Liver (tissue), 9 donors: ENCODE results near the gene PRSS12. TPM values are rescaled to one million over a fixed set of nuclear protein-coding genes. Genes with fewer than 3 reads are reported as not detected.

Experiments
- DNase-seq: peaks from one replicate; pipeline ENCODE4 v3.0.0-alpha.2; 2017; ENCODE audit warnings: low spot score
- H3K27ac ChIP-seq, 2 donors: one replicate each; pipeline ENCODE4 v1.7.0; 2013; ENCODE audit warnings: inconsistent platforms in 2 of 2, low read length in 2 of 2, control low read depth in 1 of 2, low read depth in 1 of 2, mild to moderate bottlenecking in 1 of 2
- H3K27me3 ChIP-seq, 4 donors: one replicate each; pipeline versions ENCODE4 v1.6.1 to v1.7.0; 2013; ENCODE audit warnings: low read length in 3 of 4, inconsistent platforms in 1 of 4, mild to moderate bottlenecking in 1 of 4, moderate library complexity in 1 of 4; ENCODE audit not compliant: control insufficient read depth in 4 of 4, insufficient read depth in 4 of 4
- H3K36me3 ChIP-seq, 4 donors: one replicate each; pipeline versions ENCODE4 v1.6.1 to v1.7.0; 2013; ENCODE audit warnings: low read length in 3 of 4, mild to moderate bottlenecking in 3 of 4, low read depth in 1 of 4, moderate library complexity in 1 of 4; ENCODE audit not compliant: control insufficient read depth in 4 of 4, insufficient read depth in 3 of 4
- H3K4me1 ChIP-seq, 4 donors: one replicate each; pipeline versions ENCODE4 v1.6.1 to v1.7.0; 2013; ENCODE audit warnings: low read length in 3 of 4, mild to moderate bottlenecking in 3 of 4, moderate library complexity in 1 of 4; ENCODE audit not compliant: control insufficient read depth in 4 of 4, insufficient read depth in 4 of 4
- H3K4me3 ChIP-seq, 3 donors: one replicate each; pipeline versions ENCODE4 v1.6.1 to v1.7.0; 2013; ENCODE audit warnings: low read length in 3 of 3, control low read depth in 1 of 3, low read depth in 1 of 3, mild to moderate bottlenecking in 1 of 3
- H3K9ac ChIP-seq, 2 donors: one replicate each; pipeline ENCODE4 v1.7.0; 2013; ENCODE audit warnings: low read length in 2 of 2, mild to moderate bottlenecking in 2 of 2, moderate library complexity in 2 of 2, control low read depth in 1 of 2, low read depth in 1 of 2
- H3K9me3 ChIP-seq, 4 donors: one replicate each; pipeline versions ENCODE4 v1.6.1 to v1.7.0; 2013; ENCODE audit warnings: low read length in 3 of 4; ENCODE audit not compliant: control insufficient read depth in 4 of 4
- CTCF ChIP-seq: fragments of 150-350 bp; IDR thresholded peaks from 2 replicates; pipeline ENCODE4 v1.5.1; 2017; ENCODE audit warnings: improper control_type of control experiment, low read depth, low read length; ENCODE audit not compliant: missing input control
- EGR1 ChIP-seq, 2 donors: IDR thresholded peaks; 2 replicates each; pipeline ENCODE4 v1.6.1; 2016 to 2018; ENCODE audit warnings: antibody characterized with exemption in 2 of 2, low read depth in 2 of 2
- FOXA1 ChIP-seq: IDR thresholded peaks from 2 replicates; pipeline ENCODE4 v1.6.1; 2016; ENCODE audit warnings: antibody characterized with exemption
- FOXA2 ChIP-seq: IDR thresholded peaks from 2 replicates; pipeline ENCODE4 v1.6.1; 2016; ENCODE audit warnings: antibody characterized with exemption
- GABPA ChIP-seq, 2 donors: IDR thresholded peaks in 1 of 2; conservative IDR thresholded peaks in 1 of 2; 2 replicates each; pipeline ENCODE4 v1.6.1; 2016; ENCODE audit warnings: antibody characterized with exemption in 2 of 2, mild to moderate bottlenecking in 1 of 2, moderate library complexity in 1 of 2
- HNF4A ChIP-seq, 2 donors: conservative IDR thresholded peaks; 2 replicates each; pipeline ENCODE4 v1.6.1; 2016; ENCODE audit warnings: antibody characterized with exemption in 2 of 2, mild to moderate bottlenecking in 2 of 2
- HNF4G ChIP-seq: IDR thresholded peaks from 2 replicates; pipeline ENCODE4 v1.6.1; 2016; ENCODE audit warnings: antibody characterized with exemption
- JUND ChIP-seq, 2 donors: IDR thresholded peaks; 2 replicates each; pipeline ENCODE4 v1.6.1; 2016; ENCODE audit warnings: antibody characterized with exemption in 2 of 2
- NR2F2 ChIP-seq: IDR thresholded peaks from 2 replicates; pipeline ENCODE4 v1.6.1; 2016; ENCODE audit warnings: antibody characterized with exemption
- RAD21 ChIP-seq, 2 donors: IDR thresholded peaks; 2 replicates each; pipeline ENCODE4 v1.6.1; 2016; ENCODE audit warnings: antibody characterized with exemption in 2 of 2, mild to moderate bottlenecking in 2 of 2
- RXRA ChIP-seq, 2 donors: IDR thresholded peaks; 2 replicates each; pipeline ENCODE4 v1.6.1; 2017 to 2018; ENCODE audit warnings: antibody characterized with exemption in 2 of 2, mild to moderate bottlenecking in 1 of 2
- SP1 ChIP-seq: IDR thresholded peaks from 2 replicates; pipeline ENCODE4 v1.6.1; 2018; ENCODE audit warnings: antibody characterized with exemption, mild to moderate bottlenecking
- TAF1 ChIP-seq: conservative IDR thresholded peaks from 2 replicates; pipeline ENCODE4 v1.6.1; 2016; ENCODE audit warnings: antibody characterized with exemption, mild to moderate bottlenecking
- YY1 ChIP-seq: IDR thresholded peaks from 2 replicates; pipeline ENCODE4 v1.6.1; 2016; ENCODE audit warnings: antibody characterized with exemption, mild to moderate bottlenecking
- ZBTB33 ChIP-seq: IDR thresholded peaks from 2 replicates; pipeline ENCODE4 v1.6.1; 2016; ENCODE audit warnings: antibody characterized with exemption
- WGBS: extraction: QIAGEN DNeasy Blood & Tissue Kit; methylation state at CpG from one replicate; pipeline ENCODE4 v1.1.7; 2013; 5-methylcytosine and 5-hydroxymethylcytosine counted together
- polyA plus RNA-seq, 2 donors: library from polyadenylated mRNA; stranded (reverse) in 1 of 2; unstranded in 1 of 2; fragments of 200-250 nt in 1 of 2; fragments of >200 nt in 1 of 2; fragmentation: Nextera tagmentation in 1 of 2; extraction: Ambion mirVana in 1 of 2; gene quantifications; one replicate each; pipeline versions ENCODE4 v1.2.1 to v1.2.3, GENCODE V29; 2013 to 2015
- total RNA-seq, 2 donors: library from RNA; depleted of rRNA; stranded (reverse); fragments of >200 nt; gene quantifications; one replicate each; pipeline ENCODE4 v1.2.3, GENCODE V29; 2014
- TF ChIP-seq, protein P1 (sequence below): IDR thresholded peaks from 2 replicates; pipeline ENCODE4 v1.6.1; 2016; ENCODE audit warnings: antibody characterized with exemption
- TF ChIP-seq, protein P2 (sequence below): IDR thresholded peaks from 2 replicates; pipeline ENCODE4 v1.6.1; 2016; ENCODE audit warnings: antibody characterized with exemption
- TF ChIP-seq, protein P3 (sequence below): IDR thresholded peaks from 2 replicates; pipeline ENCODE4 v1.6.1; 2016; ENCODE audit warnings: antibody characterized with exemption, mild to moderate bottlenecking
- donor health status: healthy.
- donor health status: healthy.
- donor health status: healthy.
- donor health status: healthy.
- donor health status: healthy.

Gene PRSS12
- total and polyA plus RNA-seq, 4 donors, result 0.07 to 0.25 (median 0.10) TPM

DNA sequence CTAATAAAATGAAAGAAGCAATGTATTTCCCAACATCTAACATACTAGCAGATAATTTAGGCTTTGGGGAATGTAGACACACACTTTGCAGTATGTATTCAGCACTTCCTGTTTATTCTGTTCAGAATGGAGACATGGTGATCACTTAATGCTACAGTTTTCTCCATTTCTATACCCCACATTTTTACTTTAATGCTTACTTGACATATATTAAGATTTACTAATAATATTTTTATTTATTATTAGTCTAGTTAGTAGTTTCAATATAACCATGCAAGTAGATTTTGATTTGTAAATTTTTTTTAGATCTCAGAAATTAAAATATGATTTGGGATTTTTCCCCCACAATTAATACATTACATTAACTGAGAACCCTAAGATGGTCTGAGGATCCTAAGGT is 98.4 kb downstream of the PRSS12 start:
- Histone ChIP-seq H3K9me3 (no peaks in the 10 kb centered on the region), H3K27ac (no peak overlapping the region), H3K27me3 (no peaks in the 10 kb centered on the region), H3K4me1 (no peaks in the 10 kb centered on the region), H3K4me3 (no peak overlapping the region), H3K36me3 (no peaks in the 10 kb centered on the region), H3K9ac (no peak overlapping the region)
- TF ChIP-seq CTCF (no peak), JUND (IDR thresholded peaks at IDR 0.05) (no peak), ZBTB33 (no peak), GABPA (IDR thresholded peaks at IDR 0.05 in 1 of 2, conservative IDR thresholded peaks at IDR 0.05 in 1 of 2) (no peak), YY1 (no peak), HNF4A (conservative IDR thresholded peaks at IDR 0.05) (no peak), EGR1 (IDR thresholded peaks at IDR 0.05; ENCODE audit: low read depth in 2 of 2) (no peak), FOXA2 (no peak), FOXA1 (no peak), RXRA (IDR thresholded peaks at IDR 0.05) (no peak), NR2F2 (no peak)
- TF ChIP-seq, protein P1, sequence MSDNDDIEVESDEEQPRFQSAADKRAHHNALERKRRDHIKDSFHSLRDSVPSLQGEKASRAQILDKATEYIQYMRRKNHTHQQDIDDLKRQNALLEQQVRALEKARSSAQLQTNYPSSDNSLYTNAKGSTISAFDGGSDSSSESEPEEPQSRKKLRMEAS, result no peak
- TF ChIP-seq, protein P2, sequence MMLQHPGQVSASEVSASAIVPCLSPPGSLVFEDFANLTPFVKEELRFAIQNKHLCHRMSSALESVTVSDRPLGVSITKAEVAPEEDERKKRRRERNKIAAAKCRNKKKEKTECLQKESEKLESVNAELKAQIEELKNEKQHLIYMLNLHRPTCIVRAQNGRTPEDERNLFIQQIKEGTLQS, result no peak
- DNase-seq, result no peak

DNA sequence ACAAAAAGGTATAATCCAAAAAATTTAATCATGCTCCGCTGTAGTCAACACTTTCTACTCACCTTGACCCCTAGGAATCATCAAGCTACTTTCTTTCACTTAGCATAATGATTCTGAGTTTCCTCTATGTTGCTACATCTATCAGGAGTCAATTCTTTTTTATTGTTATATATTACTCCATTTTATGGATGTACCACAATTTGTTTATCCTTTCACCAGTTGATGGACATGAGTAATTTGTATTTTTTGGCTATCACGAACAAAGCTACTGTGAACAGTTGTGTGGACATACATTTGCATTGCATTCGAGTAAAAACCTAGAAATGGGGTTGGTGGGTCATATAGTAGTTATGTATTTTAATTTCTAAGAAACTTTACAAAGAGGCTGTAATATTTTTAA is 102.9 kb downstream of the PRSS12 start:
- Histone ChIP-seq H3K27me3 (no peaks in the 10 kb centered on the region), H3K4me3 (no peak overlapping the region), H3K36me3 (no peaks in the 10 kb centered on the region), H3K9me3 (no peaks in the 10 kb centered on the region), H3K4me1 (no peaks in the 10 kb centered on the region), H3K9ac (no peak overlapping the region), H3K27ac (no peak overlapping the region)
- 92% methylated on average over 3 of the region's 3 CpGs for WGBS
- no peak for DNase-seq
- TF ChIP-seq TAF1, result no peak
- no peak for TF ChIP-seq FOXA2
- no peak for TF ChIP-seq FOXA1
- TF ChIP-seq EGR1 (IDR thresholded peaks at IDR 0.05; ENCODE audit: low read depth in 2 of 2), result no peak
- TF ChIP-seq YY1, result no peak
- TF ChIP-seq, protein P3, sequence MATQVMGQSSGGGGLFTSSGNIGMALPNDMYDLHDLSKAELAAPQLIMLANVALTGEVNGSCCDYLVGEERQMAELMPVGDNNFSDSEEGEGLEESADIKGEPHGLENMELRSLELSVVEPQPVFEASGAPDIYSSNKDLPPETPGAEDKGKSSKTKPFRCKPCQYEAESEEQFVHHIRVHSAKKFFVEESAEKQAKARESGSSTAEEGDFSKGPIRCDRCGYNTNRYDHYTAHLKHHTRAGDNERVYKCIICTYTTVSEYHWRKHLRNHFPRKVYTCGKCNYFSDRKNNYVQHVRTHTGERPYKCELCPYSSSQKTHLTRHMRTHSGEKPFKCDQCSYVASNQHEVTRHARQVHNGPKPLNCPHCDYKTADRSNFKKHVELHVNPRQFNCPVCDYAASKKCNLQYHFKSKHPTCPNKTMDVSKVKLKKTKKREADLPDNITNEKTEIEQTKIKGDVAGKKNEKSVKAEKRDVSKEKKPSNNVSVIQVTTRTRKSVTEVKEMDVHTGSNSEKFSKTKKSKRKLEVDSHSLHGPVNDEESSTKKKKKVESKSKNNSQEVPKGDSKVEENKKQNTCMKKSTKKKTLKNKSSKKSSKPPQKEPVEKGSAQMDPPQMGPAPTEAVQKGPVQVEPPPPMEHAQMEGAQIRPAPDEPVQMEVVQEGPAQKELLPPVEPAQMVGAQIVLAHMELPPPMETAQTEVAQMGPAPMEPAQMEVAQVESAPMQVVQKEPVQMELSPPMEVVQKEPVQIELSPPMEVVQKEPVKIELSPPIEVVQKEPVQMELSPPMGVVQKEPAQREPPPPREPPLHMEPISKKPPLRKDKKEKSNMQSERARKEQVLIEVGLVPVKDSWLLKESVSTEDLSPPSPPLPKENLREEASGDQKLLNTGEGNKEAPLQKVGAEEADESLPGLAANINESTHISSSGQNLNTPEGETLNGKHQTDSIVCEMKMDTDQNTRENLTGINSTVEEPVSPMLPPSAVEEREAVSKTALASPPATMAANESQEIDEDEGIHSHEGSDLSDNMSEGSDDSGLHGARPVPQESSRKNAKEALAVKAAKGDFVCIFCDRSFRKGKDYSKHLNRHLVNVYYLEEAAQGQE, result no peak
- TF ChIP-seq ZBTB33, result no peak
- TF ChIP-seq JUND (IDR thresholded peaks at IDR 0.05), result no peak
- TF ChIP-seq HNF4A (conservative IDR thresholded peaks at IDR 0.05), result no peak
- TF ChIP-seq NR2F2, result no peak
- TF ChIP-seq GABPA (IDR thresholded peaks at IDR 0.05 in 1 of 2, conservative IDR thresholded peaks at IDR 0.05 in 1 of 2), result no peak
- TF ChIP-seq SP1, result no peak
- TF ChIP-seq, protein P1, result no peak
- TF ChIP-seq RXRA (IDR thresholded peaks at IDR 0.05), result no peak
- TF ChIP-seq RAD21 (IDR thresholded peaks at IDR 0.05), result no peak
- TF ChIP-seq HNF4G, result no peak
- no peak for TF ChIP-seq CTCF
